ENCODE measurements around the gene PLK5.

PLK5 gene

DNA sequence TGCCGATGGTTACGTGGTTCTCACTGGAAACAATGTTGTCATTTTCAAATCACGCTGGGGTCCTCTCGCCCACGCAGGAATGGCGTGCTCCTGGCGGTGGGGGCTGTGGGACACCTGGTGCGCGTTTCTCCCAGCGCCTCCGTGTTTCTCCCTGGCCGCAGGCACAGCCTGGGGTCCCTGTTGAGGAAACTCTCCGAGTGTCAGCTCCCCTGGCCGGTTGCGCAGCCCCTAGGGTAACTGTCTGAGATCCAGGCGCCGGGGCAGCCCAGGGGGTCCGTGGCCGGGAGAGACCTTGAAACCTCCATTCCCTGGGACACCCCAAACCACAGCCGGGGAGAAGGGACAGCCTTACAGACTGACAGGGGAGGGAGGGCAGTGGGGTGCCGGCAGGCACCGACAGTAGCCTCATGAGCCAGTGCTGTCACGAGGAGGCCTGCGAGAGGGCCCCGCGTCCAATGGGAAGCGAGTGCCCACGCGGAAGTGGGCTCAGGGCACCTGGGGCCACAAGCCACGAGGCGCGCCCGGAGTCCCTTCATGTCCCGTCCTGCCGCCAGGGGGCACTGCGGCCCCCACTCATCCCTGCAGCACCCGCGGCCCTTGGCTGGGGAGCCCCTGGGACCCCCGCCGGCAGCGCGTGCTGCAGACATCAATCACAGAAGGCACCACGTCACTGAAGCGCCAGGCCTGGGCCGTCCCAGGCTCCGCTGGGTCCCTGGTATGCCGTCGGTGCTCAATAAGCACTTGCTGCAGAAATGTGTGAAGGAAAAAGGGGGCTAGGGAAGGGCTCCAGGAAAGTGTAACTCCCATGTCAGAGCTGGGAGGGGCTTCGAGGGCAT, 20.6 kb upstream of the PLK5 start:
- Histone ChIP-seq H3K4me1 (ENCODE audit: control insufficient read depth, insufficient read depth, low read length) (peaks cover 21% of the 10 kb centered on the region), H3K27me3 (ENCODE audit: control insufficient read depth in 1 of 2, insufficient read depth in 2 of 2, low read length in 2 of 2) (peaks cover 27 to 28% of the 10 kb centered on the region in 2 donors), H3K9me3 (ENCODE audit: control insufficient read depth in 2 of 2, low read length in 2 of 2) (no peaks in the 10 kb centered on the region), H3K36me3 (ENCODE audit: control insufficient read depth in 2 of 2, insufficient read depth in 2 of 2, low read length in 2 of 2) (no peaks in the 10 kb centered on the region), H3K9ac (ENCODE audit: low read length in 2 of 2) (no peak overlapping the region), H3K4me3 (ENCODE audit: low read length in 2 of 2) (no peak overlapping the region), H3K27ac (ENCODE audit: low read length) (no peak overlapping the region)

DNA sequence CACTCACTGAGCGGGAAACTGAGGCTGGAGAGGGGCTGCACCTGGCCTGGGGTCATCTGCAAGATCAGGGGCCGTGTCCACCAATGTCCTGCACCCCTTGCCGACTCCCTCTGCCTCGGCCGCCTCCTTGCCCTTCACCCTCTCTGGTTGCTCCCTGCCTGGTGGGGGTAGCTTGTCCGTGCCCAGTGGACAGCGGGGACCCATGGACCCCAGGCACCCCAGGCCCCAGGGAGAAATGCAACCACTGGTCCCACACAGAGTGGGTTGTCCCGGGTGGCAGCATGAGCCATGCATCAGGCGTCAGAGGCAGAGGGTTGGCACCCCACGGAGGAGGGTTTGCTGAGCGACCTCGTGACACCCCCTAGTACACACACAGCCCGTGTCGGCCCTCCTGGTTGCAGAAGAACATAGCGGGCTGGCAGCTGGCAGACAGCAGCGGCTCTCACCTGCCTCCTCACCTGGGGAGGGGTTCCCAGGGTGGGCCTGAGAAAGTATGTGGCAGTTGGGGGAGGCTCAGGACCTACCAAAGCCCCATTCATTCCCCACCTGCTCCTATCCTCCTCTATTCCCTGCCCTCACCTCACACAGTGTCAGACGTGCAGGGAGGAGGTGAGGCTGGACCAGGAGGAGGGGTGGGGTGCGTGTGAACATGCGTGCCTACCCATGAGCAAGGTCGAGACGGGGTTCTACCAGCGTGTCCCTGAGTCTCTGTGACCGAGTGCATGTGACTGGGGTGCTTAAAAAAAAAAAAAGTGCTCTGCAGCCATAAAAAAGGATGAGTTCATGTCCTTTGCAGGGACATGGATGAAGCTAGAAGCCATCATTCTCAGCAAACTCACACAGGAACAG, 19.7 kb upstream of the PLK5 start:
- H3K9ac ChIP-seq (ENCODE audit: low read length in 2 of 2): no peak overlapping the region
- no peaks in the 10 kb centered on the region for H3K36me3 ChIP-seq (ENCODE audit: control insufficient read depth in 2 of 2, insufficient read depth in 2 of 2, low read length in 2 of 2)
- H3K9me3 ChIP-seq (ENCODE audit: control insufficient read depth in 2 of 2, low read length in 2 of 2): peaks cover 0 to 5% of the 10 kb centered on the region in 2 donors
- H3K27me3 ChIP-seq (ENCODE audit: control insufficient read depth in 1 of 2, insufficient read depth in 2 of 2, low read length in 2 of 2): peaks cover 27 to 28% of the 10 kb centered on the region in 2 donors
- H3K4me3 ChIP-seq (ENCODE audit: low read length in 2 of 2): no peak overlapping the region
- H3K4me1 ChIP-seq (ENCODE audit: control insufficient read depth, insufficient read depth, low read length): peaks cover 21% of the 10 kb centered on the region
- no peak overlapping the region for H3K27ac ChIP-seq (ENCODE audit: low read length)

DNA sequence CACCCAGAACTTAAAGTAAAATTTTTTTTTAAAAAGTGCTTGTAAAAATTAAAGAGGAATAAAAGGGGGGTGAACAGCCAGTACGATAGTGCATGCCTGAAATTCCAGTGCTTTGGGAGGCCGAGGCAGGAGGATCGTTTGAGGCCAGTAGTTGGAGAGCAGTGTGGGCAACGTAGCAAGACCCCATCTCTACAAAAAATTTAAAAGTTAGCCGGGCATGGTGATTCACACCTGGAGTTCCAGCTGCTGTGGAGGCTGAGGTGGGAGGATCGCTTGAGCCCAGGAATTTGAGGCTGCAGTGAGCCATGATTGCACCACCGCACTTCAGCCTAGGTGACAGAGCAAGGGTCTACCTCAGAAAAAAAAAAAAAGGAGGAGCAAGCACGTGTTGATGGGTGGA, 18.9 kb upstream of the PLK5 start:
- peaks cover 0 to 5% of the 10 kb centered on the region in 2 donors for H3K9me3 ChIP-seq (ENCODE audit: control insufficient read depth in 2 of 2, low read length in 2 of 2)
- no peak overlapping the region for H3K9ac ChIP-seq (ENCODE audit: low read length in 2 of 2)
- no peak overlapping the region for H3K27ac ChIP-seq (ENCODE audit: low read length)
- no peaks in the 10 kb centered on the region for H3K36me3 ChIP-seq (ENCODE audit: control insufficient read depth in 2 of 2, insufficient read depth in 2 of 2, low read length in 2 of 2)
- peaks cover 21% of the 10 kb centered on the region for H3K4me1 ChIP-seq (ENCODE audit: control insufficient read depth, insufficient read depth, low read length)
- peaks cover 29 to 31% of the 10 kb centered on the region in 2 donors for H3K27me3 ChIP-seq (ENCODE audit: control insufficient read depth in 1 of 2, insufficient read depth in 2 of 2, low read length in 2 of 2)
- H3K4me3 ChIP-seq (ENCODE audit: low read length in 2 of 2): no peak overlapping the region

DNA sequence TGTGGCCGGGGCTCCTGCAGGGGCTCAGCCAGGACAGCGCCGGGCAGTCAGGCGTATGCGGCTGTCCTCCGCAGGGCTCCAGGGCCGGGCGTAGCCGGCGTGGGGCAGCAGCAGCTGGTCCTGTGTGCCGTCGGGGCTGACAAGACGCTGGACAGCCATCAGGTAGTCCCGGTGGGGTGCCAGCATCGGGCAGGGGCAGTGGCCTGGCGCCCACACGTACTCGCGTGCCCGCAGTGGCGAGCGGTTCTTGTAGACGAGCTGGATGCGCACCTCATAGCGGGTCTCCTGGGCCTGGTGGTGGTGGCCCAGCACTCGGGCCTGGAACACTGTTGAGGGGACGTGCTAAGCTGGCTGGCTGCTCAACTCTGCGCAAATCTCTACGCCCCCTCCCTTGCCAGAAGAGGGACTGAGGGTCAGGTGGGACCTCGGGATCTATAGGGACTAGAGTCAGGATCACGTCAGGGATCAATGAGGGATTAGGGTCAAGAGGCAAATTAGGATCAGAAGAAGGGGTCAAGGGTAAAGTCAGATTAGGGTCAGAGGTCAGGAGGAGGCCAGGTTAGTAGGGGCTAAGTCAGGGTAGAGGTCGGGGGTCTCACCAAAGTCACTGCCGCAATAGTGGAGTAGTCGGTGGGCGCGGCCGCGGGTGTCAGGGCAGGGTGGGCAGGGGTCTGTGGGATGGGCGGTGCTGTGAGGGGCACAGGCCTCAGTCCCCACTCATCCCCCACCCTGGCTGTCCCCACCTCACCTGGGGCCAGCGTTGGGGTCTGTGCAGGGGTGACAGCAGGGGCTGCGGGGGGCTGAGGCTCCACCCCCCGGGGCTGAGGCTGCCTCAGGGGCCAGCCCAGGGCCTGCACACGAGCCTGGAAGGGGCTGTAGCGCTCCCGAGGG, 17.6 kb upstream of the PLK5 start:
- no peak overlapping the region for H3K27ac ChIP-seq (ENCODE audit: low read length)
- H3K9me3 ChIP-seq (ENCODE audit: control insufficient read depth in 2 of 2, low read length in 2 of 2): peaks cover 0 to 5% of the 10 kb centered on the region in 2 donors
- peaks cover 31 to 41% of the 10 kb centered on the region in 2 donors for H3K27me3 ChIP-seq (ENCODE audit: control insufficient read depth in 1 of 2, insufficient read depth in 2 of 2, low read length in 2 of 2)

DNA sequence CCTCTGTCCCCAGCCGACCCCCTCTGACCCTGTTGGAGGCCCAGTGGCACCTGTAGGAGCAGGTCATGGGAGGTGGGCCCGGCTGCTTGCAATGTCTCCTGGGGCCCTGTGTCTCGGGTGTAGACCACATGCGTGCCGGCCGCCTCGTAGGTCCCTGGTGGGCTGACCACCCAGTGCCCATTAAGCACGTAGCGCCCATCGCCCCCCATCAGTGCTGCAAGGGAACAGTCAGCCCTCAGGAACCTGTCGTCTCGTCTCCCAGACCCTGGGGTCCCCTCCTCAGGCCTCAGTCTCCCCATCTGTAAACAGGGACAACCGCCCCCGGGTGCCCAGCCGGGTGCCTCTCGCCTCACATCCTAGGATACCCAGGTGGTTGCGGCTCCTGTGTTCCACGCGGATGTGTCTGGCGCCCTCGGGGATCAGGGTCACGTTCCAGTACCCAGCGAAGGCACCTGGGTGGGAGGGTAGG, 16.7 kb upstream of the PLK5 start:
- H3K9ac ChIP-seq (ENCODE audit: low read length in 2 of 2): no peak overlapping the region
- peak overlapping the region; percentile 32 to 73 for H3K4me3 ChIP-seq (ENCODE audit: low read length in 2 of 2)
- peaks cover 21% of the 10 kb centered on the region for H3K4me1 ChIP-seq (ENCODE audit: control insufficient read depth, insufficient read depth, low read length)
- H3K36me3 ChIP-seq (ENCODE audit: control insufficient read depth in 2 of 2, insufficient read depth in 2 of 2, low read length in 2 of 2): no peaks in the 10 kb centered on the region
- H3K9me3 ChIP-seq (ENCODE audit: control insufficient read depth in 2 of 2, low read length in 2 of 2): peaks cover 0 to 5% of the 10 kb centered on the region in 2 donors
- peaks cover 36 to 51% of the 10 kb centered on the region in 2 donors for H3K27me3 ChIP-seq (ENCODE audit: control insufficient read depth in 1 of 2, insufficient read depth in 2 of 2, low read length in 2 of 2)
- no peak overlapping the region for H3K27ac ChIP-seq (ENCODE audit: low read length)

More for the DNA sequence above, 17.6 kb upstream of the PLK5 start:
- no peaks in the 10 kb centered on the region for H3K36me3 ChIP-seq (ENCODE audit: control insufficient read depth in 2 of 2, insufficient read depth in 2 of 2, low read length in 2 of 2)
- H3K4me1 ChIP-seq (ENCODE audit: control insufficient read depth, insufficient read depth, low read length): peaks cover 21% of the 10 kb centered on the region
- H3K4me3 ChIP-seq (ENCODE audit: low read length in 2 of 2): no peak overlapping the region
- H3K9ac ChIP-seq (ENCODE audit: low read length in 2 of 2): no peak overlapping the region

DNA sequence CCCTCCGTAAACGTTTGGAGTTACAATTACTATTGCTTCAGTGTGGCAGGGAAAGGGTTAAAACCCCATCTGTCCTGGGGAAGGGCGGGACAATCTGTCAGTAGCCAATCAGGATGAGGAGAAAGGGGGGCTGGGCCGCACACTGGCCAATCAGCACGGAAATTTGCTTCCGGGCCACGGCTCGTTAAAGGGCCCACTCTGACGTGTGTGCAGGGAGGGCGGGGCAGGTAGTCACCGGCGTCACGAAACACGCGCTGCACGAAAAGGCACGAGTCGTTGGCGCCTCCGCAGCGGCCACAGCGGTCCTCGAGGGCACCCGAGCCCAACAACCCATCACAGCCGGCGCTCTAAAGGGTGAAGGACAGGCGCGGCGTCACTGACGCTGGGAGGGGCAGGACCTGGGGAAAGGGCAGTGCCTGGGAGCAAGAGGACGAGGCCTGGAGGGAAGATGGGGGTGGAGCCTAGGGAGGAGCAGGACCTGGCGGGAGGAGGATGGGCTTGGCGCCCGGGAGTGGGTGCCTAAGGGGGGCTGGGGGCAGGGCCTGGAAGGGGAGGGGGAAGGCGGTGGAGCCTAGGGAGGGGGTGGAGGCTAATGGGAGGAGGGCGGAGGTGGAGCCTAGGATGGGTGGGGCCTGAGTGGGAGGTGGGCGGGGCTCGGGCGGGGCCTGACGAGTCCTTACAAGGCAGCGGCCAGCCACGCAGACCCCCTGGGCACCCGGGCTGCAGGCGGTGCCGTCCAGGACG, 15.9 kb upstream of the PLK5 start:
- Histone ChIP-seq H3K9me3 (ENCODE audit: control insufficient read depth in 2 of 2, low read length in 2 of 2) (peaks cover 0 to 5% of the 10 kb centered on the region in 2 donors), H3K4me3 (ENCODE audit: low read length in 2 of 2) (peak overlapping the region; percentile 55 to 73), H3K27me3 (ENCODE audit: control insufficient read depth in 1 of 2, insufficient read depth in 2 of 2, low read length in 2 of 2) (peaks cover 37 to 53% of the 10 kb centered on the region in 2 donors), H3K36me3 (ENCODE audit: control insufficient read depth in 2 of 2, insufficient read depth in 2 of 2, low read length in 2 of 2) (no peaks in the 10 kb centered on the region), H3K9ac (ENCODE audit: low read length in 2 of 2) (no peak overlapping the region), H3K27ac (ENCODE audit: low read length) (no peak overlapping the region), H3K4me1 (ENCODE audit: control insufficient read depth, insufficient read depth, low read length) (peaks cover 21% of the 10 kb centered on the region)

DNA sequence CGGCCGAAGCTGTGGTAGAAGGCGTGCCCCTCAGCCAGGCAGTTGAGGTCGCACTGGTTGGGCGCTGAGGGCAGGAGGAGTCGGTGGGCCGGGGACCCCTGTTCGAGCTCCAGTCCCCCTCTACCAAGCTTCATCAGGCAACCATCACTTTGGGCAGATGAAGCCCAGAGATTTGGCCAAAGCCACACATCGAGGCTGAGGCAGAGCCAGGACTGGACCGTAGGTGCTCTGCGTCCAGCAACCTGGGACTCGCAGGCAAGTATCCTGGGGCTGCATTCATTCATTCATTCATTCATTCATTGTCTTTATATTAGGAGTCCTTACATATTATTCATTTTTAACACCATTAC, 15.4 kb upstream of the PLK5 start:
- H3K27ac ChIP-seq (ENCODE audit: low read length): no peak overlapping the region
- peaks cover 19% of the 10 kb centered on the region for H3K4me1 ChIP-seq (ENCODE audit: control insufficient read depth, insufficient read depth, low read length)
- H3K9ac ChIP-seq (ENCODE audit: low read length in 2 of 2): no peak overlapping the region
- peaks cover 0 to 5% of the 10 kb centered on the region in 2 donors for H3K9me3 ChIP-seq (ENCODE audit: control insufficient read depth in 2 of 2, low read length in 2 of 2)
- H3K4me3 ChIP-seq (ENCODE audit: low read length in 2 of 2): peak overlapping the region in 1 of 2 donors; percentile 35
- peaks cover 31 to 51% of the 10 kb centered on the region in 2 donors for H3K27me3 ChIP-seq (ENCODE audit: control insufficient read depth in 1 of 2, insufficient read depth in 2 of 2, low read length in 2 of 2)
- H3K36me3 ChIP-seq (ENCODE audit: control insufficient read depth in 2 of 2, insufficient read depth in 2 of 2, low read length in 2 of 2): no peaks in the 10 kb centered on the region

DNA sequence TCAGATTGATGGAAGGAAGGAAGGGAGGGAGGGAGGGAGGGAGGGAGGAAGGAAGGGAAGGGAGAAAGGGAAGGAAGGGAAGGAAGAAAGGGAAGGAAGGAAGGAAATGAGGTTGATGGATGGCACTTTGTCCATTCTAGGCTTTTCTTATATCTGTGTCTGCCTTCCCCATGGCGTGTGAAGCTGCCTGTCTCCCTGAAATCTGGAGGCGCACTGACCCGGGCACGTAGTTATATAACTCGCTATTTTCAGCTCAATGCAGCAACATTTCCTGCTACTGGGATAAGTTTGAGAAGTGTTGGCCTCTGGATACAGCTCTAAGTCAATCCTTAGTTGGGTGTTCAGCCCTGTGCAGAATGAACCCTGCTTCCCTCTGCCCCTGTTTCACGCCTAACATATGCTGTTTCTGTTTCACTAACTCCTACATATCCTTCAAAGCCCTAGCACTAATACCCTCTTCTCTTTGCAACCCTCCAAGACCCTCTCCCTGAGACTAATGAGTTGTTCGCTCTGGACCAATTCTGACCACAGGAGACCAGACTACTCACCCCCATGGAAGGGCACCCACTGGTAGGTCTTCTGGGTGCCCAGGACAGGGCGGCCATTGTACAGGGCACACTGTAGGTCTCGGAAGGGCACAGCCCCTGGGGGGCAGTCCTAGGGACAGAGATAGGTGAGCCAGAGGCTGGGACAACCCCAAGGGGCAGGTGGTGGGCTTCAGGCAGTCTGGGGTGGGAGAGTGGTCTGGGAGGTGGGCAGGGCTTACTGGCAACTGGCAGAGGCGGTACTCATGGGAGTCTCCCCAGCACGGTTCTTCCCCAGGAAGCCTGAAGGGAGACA, 14.1 kb upstream of the PLK5 start:
- Histone ChIP-seq H3K9ac (ENCODE audit: low read length in 2 of 2) (no peak overlapping the region), H3K27me3 (ENCODE audit: control insufficient read depth in 1 of 2, insufficient read depth in 2 of 2, low read length in 2 of 2) (peaks cover 30 to 52% of the 10 kb centered on the region in 2 donors), H3K4me3 (ENCODE audit: low read length in 2 of 2) (no peak overlapping the region), H3K4me1 (ENCODE audit: control insufficient read depth, insufficient read depth, low read length) (peaks cover 15% of the 10 kb centered on the region), H3K27ac (ENCODE audit: low read length) (no peak overlapping the region), H3K36me3 (ENCODE audit: control insufficient read depth in 2 of 2, insufficient read depth in 2 of 2, low read length in 2 of 2) (no peaks in the 10 kb centered on the region), H3K9me3 (ENCODE audit: control insufficient read depth in 2 of 2, low read length in 2 of 2) (peaks cover 0 to 5% of the 10 kb centered on the region in 2 donors)

DNA sequence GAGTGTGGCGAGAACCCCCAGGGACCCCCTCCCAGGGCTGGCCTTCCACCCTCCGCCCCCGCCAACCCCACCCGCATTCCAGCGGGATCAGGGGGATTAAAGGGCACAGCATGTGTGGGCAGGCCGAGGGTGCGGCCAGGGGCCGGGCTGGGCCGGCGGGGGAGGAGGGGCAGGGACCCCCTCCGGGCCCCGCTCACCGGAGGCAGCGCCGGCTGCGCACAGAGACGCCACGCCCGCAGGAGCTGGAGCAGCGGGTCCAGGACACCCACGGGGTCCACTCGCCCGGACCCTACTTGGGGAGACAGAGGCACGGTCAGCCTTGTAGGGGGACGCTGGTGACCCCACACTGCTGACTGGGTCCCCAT, 13.5 kb upstream of the PLK5 start:
- peaks cover 15% of the 10 kb centered on the region for H3K4me1 ChIP-seq (ENCODE audit: control insufficient read depth, insufficient read depth, low read length)
- H3K9ac ChIP-seq (ENCODE audit: low read length in 2 of 2): no peak overlapping the region
- no peak overlapping the region for H3K27ac ChIP-seq (ENCODE audit: low read length)
- H3K27me3 ChIP-seq (ENCODE audit: control insufficient read depth in 1 of 2, insufficient read depth in 2 of 2, low read length in 2 of 2): peaks cover 33 to 53% of the 10 kb centered on the region in 2 donors
- no peak overlapping the region for H3K4me3 ChIP-seq (ENCODE audit: low read length in 2 of 2)
- peaks cover 0 to 5% of the 10 kb centered on the region in 2 donors for H3K9me3 ChIP-seq (ENCODE audit: control insufficient read depth in 2 of 2, low read length in 2 of 2)
- H3K36me3 ChIP-seq (ENCODE audit: control insufficient read depth in 2 of 2, insufficient read depth in 2 of 2, low read length in 2 of 2): no peaks in the 10 kb centered on the region
